Keratinocyte (primary cell): ENCODE results near the gene MRPL28. TPM values are rescaled to one million over a fixed set of nuclear protein-coding genes. Genes with fewer than 3 reads are reported as not detected.

Experiments
- DNase-seq: peaks from one replicate; pipeline ENCODE4 v3.0.0-alpha.2; 2011; ENCODE audit warnings: low read depth, missing footprints, low spot score
- FAIRE-seq: peaks from 2 replicates; lab custom pipeline; 2011; peaks lifted over from hg19 to GRCh38; lab: Jason Lieb, UNC
- H2AFZ ChIP-seq: 2 replicates; pipeline ENCODE4 v1.6.0; 2012; ENCODE audit warnings: low read length, control low read depth, inconsistent platforms; ENCODE audit not compliant: control insufficient read depth
- H3K27ac ChIP-seq: 2 replicates; pipeline ENCODE4 v1.5.1; 2011; ENCODE audit warnings: low read length; ENCODE audit not compliant: control insufficient read depth, insufficient read depth
- H3K27me3 ChIP-seq: 3 replicates; pipeline ENCODE4 v1.6.0; 2011; ENCODE audit warnings: low read length; ENCODE audit not compliant: control insufficient read depth, insufficient read depth; ENCODE audit errors: extremely low read depth
- H3K36me3 ChIP-seq, 2 experiments: 2 replicates in 1 of 2; 3 replicates in 1 of 2; pipeline ENCODE4 v1.5.1; 2011; ENCODE audit warnings: low read length in 2 of 2, mild to moderate bottlenecking in 1 of 2; ENCODE audit not compliant: control insufficient read depth in 2 of 2, insufficient read depth in 2 of 2; ENCODE audit errors: extremely low read depth in 1 of 2
- H3K4me1 ChIP-seq: 3 replicates; pipeline ENCODE4 v1.5.1; 2011; ENCODE audit warnings: low read length; ENCODE audit not compliant: control insufficient read depth, insufficient read depth; ENCODE audit errors: extremely low read depth
- H3K4me2 ChIP-seq: 3 replicates; pipeline ENCODE4 v1.6.0; 2011; ENCODE audit warnings: low read depth, low read length; ENCODE audit not compliant: control insufficient read depth, insufficient read depth; ENCODE audit errors: extremely low read depth
- H3K4me3 ChIP-seq, 3 experiments: fragments of 200-600 bp in 1 of 3; sonication (generic) in 1 of 3; 2 replicates in 2 of 3; 3 replicates in 1 of 3; pipeline ENCODE4 v1.5.1; 2011 to 2016; ENCODE audit warnings: low read length in 3 of 3, mild to moderate bottlenecking in 3 of 3, control low read depth in 2 of 3, inconsistent platforms in 1 of 3, low read depth in 1 of 3, mixed read lengths in 1 of 3, mixed run types in 1 of 3, moderate library complexity in 1 of 3; ENCODE audit not compliant: control insufficient read depth in 2 of 3, insufficient read depth in 2 of 3; ENCODE audit errors: extremely low read depth in 1 of 3
- H3K79me2 ChIP-seq: 2 replicates; pipeline ENCODE4 v1.6.0; 2012; ENCODE audit warnings: low read length; ENCODE audit not compliant: control insufficient read depth, insufficient read depth
- H3K9ac ChIP-seq: 3 replicates; pipeline ENCODE4 v1.6.0; 2011; ENCODE audit warnings: low read length; ENCODE audit not compliant: control insufficient read depth, insufficient read depth; ENCODE audit errors: extremely low read depth
- H3K9me1 ChIP-seq: 3 replicates; pipeline ENCODE4 v1.6.0; 2011; ENCODE audit warnings: low read length; ENCODE audit not compliant: control insufficient read depth, insufficient read depth; ENCODE audit errors: extremely low read depth
- H3K9me3 ChIP-seq: 2 replicates; pipeline ENCODE4 v1.5.1; 2012; ENCODE audit warnings: low read depth, low read length; ENCODE audit not compliant: control insufficient read depth
- H4K20me1 ChIP-seq: 3 replicates; pipeline ENCODE4 v1.6.0; 2011; ENCODE audit warnings: low read length; ENCODE audit not compliant: control insufficient read depth, insufficient read depth; ENCODE audit errors: extremely low read depth
- CTCF ChIP-seq, 3 experiments: IDR thresholded peaks in 1 of 3; conservative IDR thresholded peaks in 1 of 3; optimal IDR thresholded peaks in 1 of 3; 2 replicates in 2 of 3; 3 replicates in 1 of 3; pipeline versions ENCODE3 to v1.5.1; 2011; ENCODE audit warnings: low read length in 3 of 3, mild to moderate bottlenecking in 3 of 3, moderate library complexity in 2 of 3, control low read depth in 1 of 3, inconsistent platforms in 1 of 3; ENCODE audit not compliant: insufficient read depth in 2 of 3; ENCODE audit errors: extremely low read depth in 1 of 3
- EZH2 ChIP-seq: IDR thresholded peaks from one replicate; pipeline ENCODE4 v1.6.1; 2012; ENCODE audit warnings: inconsistent platforms, mild to moderate bottlenecking, low read length, moderate library complexity
- dilution Hi-C: fragments of 300-500 bp; cut with MboI; formaldehyde crosslinking; loops from one replicate; pipeline ENCODE4 v1.7.0; 2020; ENCODE audit warnings: low sequenced_read_pairs; ENCODE audit not compliant: extremely low pct_ligation_motif_present
- polyA plus RNA-seq, 5 experiments: library from polyadenylated mRNA; depleted of rRNA in 3 of 5; stranded (reverse) in 3 of 5; stranded (forward) in 1 of 5; unstranded in 1 of 5; fragments of >200 nt; gene quantifications; 1 replicate in 1 of 5; 2 replicates in 3 of 5; 3 replicates in 1 of 5; pipeline versions ENCODE4 v1.2.1 to v1.2.3, GENCODE V29; 2011 to 2012; ENCODE audit warnings: missing spikeins in 2 of 5, low read depth in 1 of 5, low replicate concordance in 1 of 5

MRPL28 gene
- polyA plus RNA-seq, 1 donor (not counting 4 experiments of a cell fraction or from before 2014, with no cell fraction given) = 115 TPM

- TF ChIP-seq CTCF (optimal IDR thresholded peaks at IDR 0.05 in 1 of 3, IDR thresholded peaks at IDR 0.05 in 1 of 3, conservative IDR thresholded peaks at IDR 0.05 in 1 of 3; ENCODE audit: extremely low read depth in 1 of 3, insufficient read depth in 2 of 3, low read length in 3 of 3) (no peak), EZH2 (no peak)
- no peaks in the 10 kb centered on the region for H3K27me3 ChIP-seq
- DNase-seq (no peak), FAIRE-seq (no peak)
- H3K36me3 ChIP-seq = peaks cover 0 to 3% of the 10 kb centered on the region in 2 experiments
- no peak overlapping the region for H3K4me3 ChIP-seq
- no peak overlapping the region for H3K9ac ChIP-seq
- H3K27ac ChIP-seq = no peak overlapping the region
- H3K4me2 ChIP-seq = no peak overlapping the region
- H2AFZ ChIP-seq = no peak overlapping the region
- peaks cover 29% of the 10 kb centered on the region for H4K20me1 ChIP-seq
- peaks cover 91% of the 10 kb centered on the region for H3K79me2 ChIP-seq
- no peaks in the 10 kb centered on the region for H3K4me1 ChIP-seq
- peaks cover 4% of the 10 kb centered on the region for H3K9me1 ChIP-seq
- dilution Hi-C loops = no loop called here
- no peaks in the 10 kb centered on the region for H3K9me3 ChIP-seq
Measured at GRCh38 chr16:337975-338575, 32.3 kb downstream of the MRPL28 start.

GRCh38 chr16:337437-337836 is 32.9 kb downstream of the MRPL28 start:
- Histone ChIP-seq H3K36me3 (peaks cover 0 to 1% of the 10 kb centered on the region in 2 experiments), H3K27ac (no peak overlapping the region), H3K4me1 (no peaks in the 10 kb centered on the region), H2AFZ (no peak overlapping the region), H3K4me2 (no peak overlapping the region), H3K9me1 (no peaks in the 10 kb centered on the region), H3K4me3 (no peak overlapping the region), H4K20me1 (peaks cover 25% of the 10 kb centered on the region), H3K27me3 (no peaks in the 10 kb centered on the region), H3K9ac (no peak overlapping the region), H3K79me2 (peaks cover 90% of the 10 kb centered on the region), H3K9me3 (no peaks in the 10 kb centered on the region)
- dilution Hi-C loops = no loop called here
- TF ChIP-seq EZH2 (no peak), CTCF (optimal IDR thresholded peaks at IDR 0.05 in 1 of 3, IDR thresholded peaks at IDR 0.05 in 1 of 3, conservative IDR thresholded peaks at IDR 0.05 in 1 of 3; ENCODE audit: extremely low read depth in 1 of 3, insufficient read depth in 2 of 3, low read length in 3 of 3) (no peak)
- FAIRE-seq (no peak), DNase-seq (no peak)
